Caco-2 (cell line): ENCODE measurements around the gene MEGF11. TPM values are rescaled to one million over a fixed set of nuclear protein-coding genes. Genes with fewer than 3 reads are reported as not detected.

ENCODE experiments used
- BruUV-seq: library from RNA; stranded (reverse); fragments of 400-500 nt; replicated peaks from 2 replicates; lab custom pipeline; 2021; lab: Mats Ljungman, UMichigan
- CTCF ChIA-PET: fragments of 300-600 bp; sonication (Branson Sonifier 250); formaldehyde crosslinking; loops from one replicate; lab custom pipeline; 2022; ENCODE audit warnings: antibody characterized with exemption; lab: Charles Lee
- POLR2A ChIA-PET: fragments of 300-600 bp; sonication (Branson Sonifier 250); formaldehyde crosslinking; loops from one replicate; lab custom pipeline; 2022; ENCODE audit warnings: antibody characterized with exemption; lab: Charles Lee
- DNase-seq, 2 experiments: peaks; one replicate each; pipeline versions ENCODE4 v3.0.0 to v3.0.0-alpha.2; 2020 to 2022
- H3K27me3 ChIP-seq: replicated peaks from 2 replicates; pipeline ENCODE4 v1.6.0; 2011; ENCODE audit warnings: low read length; ENCODE audit not compliant: control insufficient read depth, insufficient read depth
- H3K36me3 ChIP-seq: 2 replicates; pipeline ENCODE4 v1.5.1; 2011; ENCODE audit warnings: low read length; ENCODE audit not compliant: control insufficient read depth, insufficient read depth
- H3K4me1 ChIP-seq: fragments of 250-450 bp; sonication (Bioruptor Pico); 2 replicates; pipeline ENCODE4 v1.5.1; 2020; ENCODE audit warnings: mild to moderate bottlenecking
- H3K4me3 ChIP-seq: 2 replicates; pipeline ENCODE4 v1.5.1; 2011; ENCODE audit warnings: low read depth, mild to moderate bottlenecking, control low read depth, low read length
- H3K9me3 ChIP-seq: fragments of 250-450 bp; sonication (Bioruptor Pico); 2 replicates; pipeline ENCODE4 v1.5.1; 2020; ENCODE audit warnings: mild to moderate bottlenecking, moderate library complexity
- H3K27ac Mint-ChIP-seq: one replicate; pipeline ENCODE4 v1.8.0; 2022; ENCODE audit warnings: mixed read lengths; ENCODE audit not compliant: unreplicated experiment
- H3K27me3 Mint-ChIP-seq: one replicate; pipeline ENCODE4 v1.8.0; 2022; ENCODE audit warnings: mixed read lengths; ENCODE audit not compliant: insufficient read depth, unreplicated experiment
- H3K36me3 Mint-ChIP-seq: one replicate; pipeline ENCODE4 v1.8.0; 2022; ENCODE audit warnings: mild to moderate bottlenecking, mixed read lengths; ENCODE audit not compliant: insufficient read depth, unreplicated experiment
- H3K4me1 Mint-ChIP-seq: one replicate; pipeline ENCODE4 v1.8.0; 2022; ENCODE audit warnings: low read depth, mixed read lengths; ENCODE audit not compliant: unreplicated experiment
- H3K4me3 Mint-ChIP-seq: one replicate; pipeline ENCODE4 v1.8.0; 2022; ENCODE audit warnings: mild to moderate bottlenecking, moderate library complexity, mixed read lengths; ENCODE audit not compliant: unreplicated experiment
- H3K9me3 Mint-ChIP-seq: one replicate; pipeline ENCODE4 v1.8.0; 2022; ENCODE audit warnings: mixed read lengths; ENCODE audit not compliant: unreplicated experiment
- CTCF ChIP-seq, 2 experiments: fragments of 200-600 bp in 1 of 2; IDR thresholded peaks; 1 replicate in 1 of 2; 2 replicates in 1 of 2; pipeline versions ENCODE4 v1.5.1 to v1.8.0; 2011 to 2022; ENCODE audit warnings: antibody characterized with exemption in 1 of 2, control low read depth in 1 of 2, inconsistent platforms in 1 of 2, low read depth in 1 of 2, low read length in 1 of 2, mild to moderate bottlenecking in 1 of 2, moderate library complexity in 1 of 2; ENCODE audit not compliant: insufficient read depth in 1 of 2, severe bottlenecking in 1 of 2, unreplicated experiment in 1 of 2
- intact Hi-C: fragments of 100-400 bp; cut with micrococcal nuclease; formaldehyde crosslinking; loops from one replicate; pipeline ENCODE4 v1.10.0; 2022; ENCODE audit not compliant: unreplicated experiment
- total RNA-seq: library from RNA; stranded (reverse); gene quantifications from 2 replicates; pipeline ENCODE4 v1.2.3, GENCODE V29; 2022

The MEGF11 gene
- total RNA-seq, 1 experiment from 2014 or later, result 0.66 TPM

GRCh38 chr15:66288551-66289185 lies 35.1 kb upstream of the MEGF11 start:
- H3K9me3 ChIP-seq, result no peaks in the 10 kb centered on the region
- Mint-ChIP-seq H3K4me3 (no peak overlapping the region), H3K4me1 (peaks cover 6% of the 10 kb centered on the region), H3K27me3 (no peaks in the 10 kb centered on the region), H3K27ac (no peak overlapping the region), H3K9me3 (no peaks in the 10 kb centered on the region), H3K36me3 (peaks cover 6% of the 10 kb centered on the region)
- no peaks in the 10 kb centered on the region for H3K36me3 ChIP-seq
- BruUV-seq, result no TSS peak
- intact Hi-C loops, result loop anchor here (5.0 kb wide), 1 partner anchor 371 kb away; no protein-coding TSS in a partner anchor
- 0 out of 2 replicates have a peak, but pooled peaks cover 11% of the 10 kb centered on the region for H3K4me1 ChIP-seq
- H3K27me3 ChIP-seq, result no peaks in the 10 kb centered on the region
- POLR2A ChIA-PET, result no interaction called here
- TF ChIP-seq CTCF (IDR thresholded peaks at IDR 0.05; ENCODE audit: insufficient read depth in 1 of 2, low read depth in 1 of 2, low read length in 1 of 2, severe bottlenecking in 1 of 2, unreplicated experiment in 1 of 2), result no peak
- no peak overlapping the region for H3K4me3 ChIP-seq
- DNase-seq, result no peak
- CTCF ChIA-PET, result interaction anchor here (0.6 to 0.7 kb wide), 3 partner anchors 36 to 207 kb away, joined by 3 to 7 read pairs (median 4); partner anchors contain the start of gene MAP2K1

GRCh38 chr15:66288093-66288492 lies 34.5 kb upstream of the MEGF11 start:
- ChIA-PET POLR2A (no interaction called here), CTCF (interaction anchor here (0.6 to 0.7 kb wide), 2 partner anchors 99 to 207 kb away, joined by 4 to 7 read pairs; partner anchors contain the start of gene MAP2K1)
- no peak for TF ChIP-seq CTCF (IDR thresholded peaks at IDR 0.05; ENCODE audit: insufficient read depth in 1 of 2, low read depth in 1 of 2, low read length in 1 of 2, severe bottlenecking in 1 of 2, unreplicated experiment in 1 of 2)

GRCh38 chr15:66287461-66288057 lies 34.0 kb upstream of the MEGF11 start:
- Mint-ChIP-seq H3K4me3 (no peak overlapping the region), H3K4me1 (peaks cover 5% of the 10 kb centered on the region), H3K27ac (no peak overlapping the region), H3K9me3 (no peaks in the 10 kb centered on the region), H3K36me3 (peaks cover 5% of the 10 kb centered on the region), H3K27me3 (no peaks in the 10 kb centered on the region)
- intact Hi-C loops, result loop anchor here (2.0 to 5.0 kb wide), 2 partner anchors 35 to 370 kb away; partner anchors contain the start of gene MEGF11
- Histone ChIP-seq H3K27me3 (no peaks in the 10 kb centered on the region), H3K4me1 (0 out of 2 replicates have a peak, but pooled peaks cover 11% of the 10 kb centered on the region), H3K4me3 (no peak overlapping the region), H3K9me3 (no peaks in the 10 kb centered on the region), H3K36me3 (no peaks in the 10 kb centered on the region)
- POLR2A ChIA-PET, result no interaction called here
- TF ChIP-seq CTCF (IDR thresholded peaks at IDR 0.05; ENCODE audit: insufficient read depth in 1 of 2, low read depth in 1 of 2, low read length in 1 of 2, severe bottlenecking in 1 of 2, unreplicated experiment in 1 of 2), result peak in 1 of 2 experiments; percentile 39
- CTCF ChIA-PET, result no interaction called here
- peak in 1 of 2 experiments; percentile 7 for DNase-seq
- BruUV-seq, result no TSS peak

More at GRCh38 chr15:66288093-66288492, 34.5 kb upstream of the MEGF11 start:
- BruUV-seq, result no TSS peak
- H3K9me3 Mint-ChIP-seq, result no peaks in the 10 kb centered on the region
- no peaks in the 10 kb centered on the region for H3K27me3 Mint-ChIP-seq
- no peak overlapping the region for H3K4me3 Mint-ChIP-seq
- Histone ChIP-seq H3K9me3 (no peaks in the 10 kb centered on the region), H3K27me3 (no peaks in the 10 kb centered on the region), H3K36me3 (no peaks in the 10 kb centered on the region), H3K4me1 (0 out of 2 replicates have a peak, but pooled peaks cover 11% of the 10 kb centered on the region), H3K4me3 (no peak overlapping the region)
- intact Hi-C loops, result loop anchor here (5.0 kb wide), 1 partner anchor 371 kb away; no protein-coding TSS in a partner anchor
- H3K36me3 Mint-ChIP-seq, result peaks cover 6% of the 10 kb centered on the region
- H3K27ac Mint-ChIP-seq, result no peak overlapping the region
- H3K4me1 Mint-ChIP-seq, result peaks cover 6% of the 10 kb centered on the region
- no peak for DNase-seq
